NCI-H82 (cell line): ENCODE results near the gene WASF2.
"Not testable (repeated sequence)": the region's sequence is repeated elsewhere in the genome, so short reads cannot be mapped to it uniquely, and the experiment has no call there.

Experiments used
- DNase-seq: peaks from one replicate; lab custom pipeline; 2025; lab: John Stamatoyannopoulos, UW

The WASF2 gene, protein sequence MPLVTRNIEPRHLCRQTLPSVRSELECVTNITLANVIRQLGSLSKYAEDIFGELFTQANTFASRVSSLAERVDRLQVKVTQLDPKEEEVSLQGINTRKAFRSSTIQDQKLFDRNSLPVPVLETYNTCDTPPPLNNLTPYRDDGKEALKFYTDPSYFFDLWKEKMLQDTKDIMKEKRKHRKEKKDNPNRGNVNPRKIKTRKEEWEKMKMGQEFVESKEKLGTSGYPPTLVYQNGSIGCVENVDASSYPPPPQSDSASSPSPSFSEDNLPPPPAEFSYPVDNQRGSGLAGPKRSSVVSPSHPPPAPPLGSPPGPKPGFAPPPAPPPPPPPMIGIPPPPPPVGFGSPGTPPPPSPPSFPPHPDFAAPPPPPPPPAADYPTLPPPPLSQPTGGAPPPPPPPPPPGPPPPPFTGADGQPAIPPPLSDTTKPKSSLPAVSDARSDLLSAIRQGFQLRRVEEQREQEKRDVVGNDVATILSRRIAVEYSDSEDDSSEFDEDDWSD

DNA sequence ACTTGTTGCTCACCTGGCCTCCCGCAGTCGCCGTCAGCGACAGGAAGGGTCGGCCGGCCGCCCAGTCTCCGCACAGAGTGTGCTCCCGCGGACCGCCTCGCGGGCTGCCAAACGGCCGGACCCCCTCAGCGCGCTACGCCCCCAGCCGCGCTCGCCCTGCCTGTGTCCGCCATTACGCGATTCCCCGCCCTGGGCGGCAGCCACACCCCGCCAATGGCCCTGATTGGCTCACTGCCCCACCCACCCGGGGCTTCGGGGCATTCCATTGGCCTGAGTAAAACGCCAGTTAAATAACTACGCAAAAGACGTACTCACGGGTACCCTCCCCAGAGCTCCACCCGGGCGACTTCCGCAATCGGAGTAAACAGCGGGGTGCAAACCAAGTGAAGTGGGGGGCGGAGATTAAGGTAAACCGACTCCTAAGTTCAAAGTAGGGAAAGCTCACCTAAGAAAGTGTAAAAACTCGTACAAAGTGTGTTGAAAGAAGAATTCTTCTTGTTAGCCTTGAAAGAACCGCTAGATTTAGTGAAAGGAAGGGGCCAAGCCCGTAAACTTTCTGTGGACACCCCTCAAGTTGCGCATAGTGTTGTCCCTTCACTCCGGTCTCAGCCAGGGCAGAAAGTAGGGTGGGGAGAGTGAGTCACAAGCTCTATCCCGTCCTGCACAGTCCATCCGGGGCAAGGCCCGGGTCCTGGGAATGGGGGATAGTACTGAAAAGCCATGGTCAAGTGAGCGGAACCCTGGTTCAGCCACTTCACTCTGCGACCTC, at the start of gene WASF2:
TSS of gene WASF2 (minus strand) at position 195 of the 769 bp plus-strand sequence. CDS start 61,277 bp downstream, outside the sequence.
- peak; percentile 100 for DNase-seq

- DNase-seq: no peak
Measured at GRCh38 chr1:27538793-27539192, 48.8 kb upstream of the WASF2 start.

DNA sequence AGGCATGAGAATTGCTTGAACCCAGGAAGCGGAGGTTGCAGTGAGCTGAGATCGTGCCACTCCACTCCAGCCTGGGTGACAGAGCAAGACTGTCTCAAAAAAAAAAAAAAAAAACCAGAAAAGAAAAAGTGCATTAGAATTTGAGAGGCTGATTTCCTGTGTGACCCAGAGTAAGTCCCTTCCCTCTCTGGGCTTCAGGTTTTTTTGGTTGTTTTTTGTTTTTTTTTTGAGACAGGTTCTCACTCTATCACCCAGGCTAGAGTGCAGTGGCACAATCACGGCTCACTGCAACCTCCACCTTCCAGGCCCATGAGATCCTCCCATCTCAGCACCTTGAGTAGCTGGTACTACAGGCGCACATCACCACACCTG, 48.3 kb upstream of the WASF2 start:
- not testable (repeated sequence) for DNase-seq

GRCh38 chr1:27536767-27537166, 46.8 kb upstream of the WASF2 start:
- DNase-seq: peak; percentile 97

GRCh38 chr1:27536010-27536757, 46.2 kb upstream of the WASF2 start:
- DNase-seq: peak; percentile 45

DNA sequence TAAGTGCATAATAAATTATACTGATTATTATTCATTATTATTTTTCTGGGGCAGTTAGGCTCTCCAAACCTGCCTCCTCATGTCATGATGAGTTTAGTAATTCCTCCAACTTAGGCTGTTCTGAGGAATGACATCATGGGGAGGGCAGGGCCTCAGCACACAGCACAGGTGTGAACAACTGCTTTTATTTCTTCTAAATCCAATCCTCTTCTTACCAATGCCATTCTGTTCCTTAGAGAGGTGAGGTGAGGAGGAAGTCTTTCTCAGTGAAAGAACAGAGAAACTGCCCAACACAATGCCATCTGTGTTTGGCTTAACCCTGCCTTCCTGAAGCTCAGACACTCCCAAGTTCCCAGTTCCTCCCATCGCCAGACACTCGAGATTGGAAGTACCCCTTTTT, 45.4 kb upstream of the WASF2 start:
- no peak for DNase-seq

DNA sequence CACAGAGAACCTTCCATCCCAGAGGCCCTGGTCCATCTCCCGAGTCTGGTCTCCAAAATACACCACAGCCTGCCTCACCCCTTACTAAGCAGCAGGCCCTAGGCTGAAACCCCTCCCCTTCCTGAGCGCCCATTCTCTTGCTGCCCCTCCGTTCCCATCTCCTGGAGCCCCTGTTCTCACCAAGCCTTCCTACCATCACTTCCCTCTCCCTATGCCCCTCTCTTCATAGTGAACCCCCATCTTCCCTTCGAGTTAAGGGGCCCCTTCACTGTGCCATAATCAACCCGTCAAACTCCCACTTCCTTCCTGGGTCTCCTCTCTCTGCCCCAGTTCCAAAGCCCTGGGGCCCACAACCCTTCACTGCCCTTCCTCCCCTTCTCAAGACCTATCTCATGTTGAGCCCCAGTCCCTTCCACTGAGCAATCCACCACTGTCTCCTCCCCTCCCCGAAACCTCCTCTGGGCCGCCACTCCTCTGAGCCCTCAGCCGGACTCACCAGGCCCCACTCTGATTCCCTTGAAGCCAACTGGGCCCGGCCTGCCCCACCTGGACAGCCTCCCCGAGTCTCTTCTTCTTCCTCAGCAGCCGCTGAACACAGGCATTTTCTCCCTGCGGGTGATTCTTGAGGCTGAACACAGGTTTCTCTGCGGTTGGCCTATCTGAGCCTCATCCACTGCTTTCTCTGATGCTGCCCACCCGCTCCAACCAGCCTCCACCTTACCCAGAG, 42.2 kb upstream of the WASF2 start:
- no peak for DNase-seq

DNA sequence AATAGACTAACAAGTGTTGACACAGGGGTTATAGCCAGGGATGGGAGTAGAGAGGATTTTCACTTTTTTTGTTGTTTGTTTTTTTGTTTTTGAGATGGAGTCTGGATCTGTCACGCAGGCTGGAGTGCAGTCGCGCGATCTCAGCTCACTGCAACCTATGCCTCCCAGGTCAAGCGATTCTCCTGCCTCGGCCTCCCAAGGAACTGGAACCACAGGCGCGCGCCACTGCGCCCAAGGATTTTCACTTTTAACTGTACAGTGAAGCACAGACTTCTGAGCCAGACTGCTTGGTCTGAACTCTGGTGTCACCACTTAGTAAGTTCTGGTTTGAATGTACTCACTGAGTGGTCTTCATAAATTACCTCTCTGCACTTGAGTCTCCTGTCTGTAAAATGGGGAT, 40.2 kb upstream of the WASF2 start:
- DNase-seq: no peak

GRCh38 chr1:27529704-27530018, 39.7 kb upstream of the WASF2 start:
- no peak for DNase-seq

- peak; percentile 66 for DNase-seq
Measured at GRCh38 chr1:27528818-27529703, 39.1 kb upstream of the WASF2 start.

DNA sequence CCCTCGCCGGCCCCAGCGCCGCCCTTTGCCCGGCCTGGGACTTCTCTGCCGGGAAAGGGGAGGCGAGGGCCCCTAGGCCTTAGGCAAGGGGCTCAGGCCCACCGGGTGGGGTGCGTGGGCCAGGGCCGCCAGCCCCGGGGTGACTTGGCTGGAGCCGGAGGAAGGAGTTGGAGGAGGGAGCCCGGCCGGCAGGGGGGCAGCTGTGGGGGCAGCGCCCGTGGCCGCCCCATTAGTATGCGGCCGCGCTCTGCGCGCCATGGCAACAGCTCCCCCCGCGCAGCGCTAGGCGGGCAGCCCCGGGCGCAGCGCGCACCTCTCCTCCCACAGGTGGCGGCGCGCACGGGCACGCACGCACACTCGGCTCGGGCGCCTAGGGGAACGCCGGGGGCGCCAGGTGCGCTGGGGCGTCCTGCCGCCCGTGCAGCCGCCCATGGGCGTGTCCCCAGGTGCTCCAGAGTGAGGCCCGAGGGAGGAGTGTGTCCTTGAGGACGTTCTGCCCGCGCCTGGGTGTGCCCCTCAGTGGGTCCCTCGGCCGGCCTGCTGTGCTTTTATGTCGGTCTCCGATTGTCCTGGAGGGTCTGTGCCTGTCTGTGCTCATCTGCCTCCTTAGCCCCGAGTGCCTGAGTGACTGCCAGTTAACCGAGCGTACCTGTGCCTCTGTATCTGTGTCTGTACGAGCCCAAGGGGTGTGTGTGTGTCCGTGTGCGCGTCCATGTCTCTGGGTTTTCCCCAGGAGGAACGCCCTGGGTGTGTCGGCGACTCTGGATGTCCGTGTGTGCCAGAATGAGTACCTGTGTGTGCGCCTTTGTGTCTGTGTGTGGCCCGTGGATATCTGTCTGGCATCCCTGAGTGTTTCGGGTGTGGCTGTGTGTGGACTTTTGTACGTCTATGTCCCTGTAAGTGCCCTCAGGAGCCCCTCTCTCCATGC, 38.2 kb upstream of the WASF2 start:
- peak; percentile 82 for DNase-seq

GRCh38 chr1:27527223-27527889, 37.4 kb upstream of the WASF2 start:
- DNase-seq: peak; percentile 100

DNA sequence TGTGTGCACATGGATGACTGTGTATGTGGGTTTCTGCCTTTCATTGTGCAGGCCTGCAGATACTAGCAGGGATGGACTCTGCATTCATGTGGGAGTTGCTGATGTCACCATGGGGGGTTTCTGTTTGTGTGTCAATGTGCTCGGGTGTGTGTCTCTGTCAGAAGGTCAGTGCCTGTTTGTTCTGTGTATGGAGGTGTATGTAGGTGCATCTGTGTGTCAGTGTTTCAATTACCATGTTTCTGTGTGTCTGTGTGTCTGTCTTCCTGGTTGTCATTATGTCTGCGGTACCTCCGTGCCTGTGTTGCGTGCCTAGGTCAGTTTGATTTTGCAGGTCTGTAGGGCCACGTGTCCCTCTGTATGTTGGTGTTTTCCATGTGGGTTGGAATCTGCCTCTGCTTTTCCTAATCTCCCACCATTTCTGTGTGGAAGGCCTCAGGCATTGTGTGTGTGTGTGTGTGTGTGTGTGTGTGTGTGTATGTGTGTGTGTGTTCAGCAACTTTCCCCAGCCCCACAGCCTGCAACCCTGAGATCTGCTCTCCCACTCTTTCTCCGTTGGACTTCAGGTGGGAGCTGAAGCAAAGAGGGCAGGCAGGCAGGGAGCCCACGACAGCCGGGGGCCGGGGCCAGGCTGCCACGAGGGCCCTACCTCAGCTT, 36.7 kb upstream of the WASF2 start:
- peak; percentile 70 for DNase-seq

- DNase-seq: peak; percentile 98
Measured at GRCh38 chr1:27525296-27526272, 35.6 kb upstream of the WASF2 start.

DNA sequence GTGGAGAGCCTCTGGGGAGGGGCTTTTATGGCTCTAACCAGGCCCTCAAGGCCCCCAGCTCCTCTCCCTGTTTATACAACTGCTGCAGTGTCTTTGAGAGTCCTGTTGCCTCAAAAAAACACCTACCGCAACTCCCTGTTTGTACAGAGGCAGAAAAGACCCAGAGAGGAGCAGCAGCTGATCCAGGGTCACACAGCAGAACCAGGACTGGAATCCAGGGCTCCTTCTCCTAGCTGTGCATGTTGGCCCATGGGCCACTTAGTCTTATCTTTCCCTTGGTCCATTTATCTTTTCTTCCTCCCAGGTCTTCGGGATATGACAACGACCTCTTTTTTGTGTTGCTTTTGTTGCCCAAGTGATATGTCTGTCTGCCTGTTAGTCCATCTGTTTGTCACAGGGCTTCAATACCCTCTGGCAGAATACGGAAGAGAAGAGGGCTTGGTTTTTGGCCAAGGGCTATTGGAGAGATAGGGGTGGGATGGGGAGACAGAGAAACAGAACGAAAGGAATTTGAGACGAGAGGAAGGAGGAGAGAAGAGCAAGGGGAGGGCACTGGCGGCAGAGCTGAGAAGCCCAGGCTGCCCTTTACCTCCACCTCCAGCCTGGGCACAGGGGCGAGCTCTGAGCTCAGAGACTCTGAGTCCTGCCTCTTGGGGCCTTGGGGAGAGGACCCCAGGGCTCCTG, 33.5 kb upstream of the WASF2 start:
- DNase-seq: no peak

DNA sequence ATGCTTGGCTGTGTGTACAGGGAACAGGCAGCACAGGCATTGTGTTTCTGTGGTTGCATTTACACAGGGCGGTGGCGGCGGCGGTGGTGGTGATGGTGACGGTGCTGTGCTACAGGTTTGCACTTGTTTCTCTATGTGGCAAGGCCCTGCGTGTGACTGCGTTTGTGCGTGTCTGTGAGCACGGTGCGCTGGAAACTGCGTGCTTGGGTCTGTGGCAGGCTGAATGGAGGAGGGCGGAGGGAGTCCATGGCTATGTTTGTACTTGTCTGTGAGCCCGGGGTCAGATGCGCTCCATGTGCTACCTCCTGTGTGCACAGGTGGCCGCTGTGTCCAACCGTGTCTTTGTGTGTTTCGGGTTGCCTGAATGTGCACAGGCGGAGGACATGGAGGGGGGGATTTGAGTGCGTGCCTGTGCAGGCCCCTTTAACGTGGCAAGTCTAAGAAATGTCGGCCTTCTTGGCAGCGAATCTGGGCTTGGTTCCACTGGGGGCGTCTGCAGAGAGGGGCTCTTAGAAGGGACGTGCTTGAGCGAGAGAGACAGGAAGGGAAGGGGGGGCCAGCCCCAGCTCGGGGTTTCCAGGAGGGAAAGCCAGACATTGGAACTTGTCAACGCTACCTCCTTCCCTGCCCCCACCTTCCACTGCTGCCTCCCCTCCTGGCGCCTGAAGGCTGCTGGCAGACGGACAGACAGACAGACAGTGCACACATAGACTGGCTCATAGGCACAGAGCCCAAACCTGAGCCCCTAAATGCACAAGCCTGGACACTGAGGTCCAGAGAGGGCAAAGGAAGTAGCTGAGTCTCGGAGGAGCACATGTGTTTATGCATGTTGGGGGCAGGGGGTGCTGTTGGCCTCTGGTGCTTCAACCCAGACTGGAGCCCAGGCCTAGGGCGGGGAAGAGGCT, 32.7 kb upstream of the WASF2 start:
- peak; percentile 79 for DNase-seq
